Renal pelvis (tissue), 4 donors: ENCODE results near the gene DNAJA3. TPM values are rescaled to one million over a fixed set of nuclear protein-coding genes. Genes with fewer than 3 reads are reported as not detected.
A peak's percentile ranks its signal among the peaks of the same experiment; 100 is the strongest.

Experiments
- DNase-seq: peaks from one replicate; pipeline ENCODE4 v3.0.0-alpha.2; 2013
- polyA plus RNA-seq, 3 donors: library from polyadenylated mRNA; unstranded; fragments of 120-200 nt; gene quantifications; one replicate each; pipeline ENCODE4 v1.2.1, GENCODE V29; 2013; ENCODE audit not compliant: insufficient read length in 3 of 3

DNAJA3 gene
- polyA plus RNA-seq, 3 donors, result 37.6 to 48.6 (median 44.2) TPM

- DNase-seq, result no peak
These were observed 40.5 kb downstream of the DNAJA3 start for GRCh38 chr16:4465977-4466779.

- DNase-seq, result no peak
These were observed 42.2 kb downstream of the DNAJA3 start for GRCh38 chr16:4467916-4468315.

- DNase-seq, result no peak
These were observed 43.3 kb downstream of the DNAJA3 start for GRCh38 chr16:4468972-4469371.

- DNase-seq, result no peak
These were observed 46.2 kb downstream of the DNAJA3 start for GRCh38 chr16:4471869-4472268.

GRCh38 chr16:4472880-4473279 is 47.2 kb downstream of the DNAJA3 start:
- DNase-seq, result no peak

- DNase-seq, result peak; percentile 90
These were observed 48.7 kb downstream of the DNAJA3 start, which contains the start of gene NMRAL1 for GRCh38 chr16:4474192-4474961. Gene NMRAL1, minus strand, starts transcription at chr16:4474625. Its CDS starts 493 bp downstream, at chr16:4474132.

- DNase-seq, result peak; percentile 88
These were observed 50.5 kb downstream of the DNAJA3 start, which contains the start of gene HMOX2 for GRCh38 chr16:4475880-4476788. Gene HMOX2, plus strand, starts transcription at chr16:4476398. Its CDS starts 29,127 bp downstream, at chr16:4505525.

GRCh38 chr16:4477966-4478365 is 52.3 kb downstream of the DNAJA3 start:
- no peak for DNase-seq

- no peak for DNase-seq
These were observed 55.9 kb downstream of the DNAJA3 start for GRCh38 chr16:4481526-4481925.

GRCh38 chr16:4481963-4482362 is 56.3 kb downstream of the DNAJA3 start:
- no peak for DNase-seq

- DNase-seq, result no peak
These were observed 60.6 kb downstream of the DNAJA3 start for GRCh38 chr16:4486126-4486893.

- DNase-seq, result no peak
These were observed 62.4 kb downstream of the DNAJA3 start for GRCh38 chr16:4487955-4488498.

GRCh38 chr16:4488499-4488967 is 62.9 kb downstream of the DNAJA3 start:
- no peak for DNase-seq

- DNase-seq, result no peak
These were observed 63.4 kb downstream of the DNAJA3 start for GRCh38 chr16:4489030-4489429.

- DNase-seq, result no peak
These were observed 66.2 kb downstream of the DNAJA3 start for GRCh38 chr16:4491898-4492297.

- no peak for DNase-seq
These were observed 69.2 kb downstream of the DNAJA3 start for GRCh38 chr16:4494746-4495490.

- DNase-seq, result no peak
These were observed 70.1 kb downstream of the DNAJA3 start for GRCh38 chr16:4495766-4496165.

GRCh38 chr16:4496305-4496704 is 70.6 kb downstream of the DNAJA3 start:
- DNase-seq, result no peak

GRCh38 chr16:4498546-4499195 is 73.0 kb downstream of the DNAJA3 start:
- no peak for DNase-seq
